Activated CD8-positive, alpha-beta T cell treated with anti-CD3 and anti-CD28 coated beads, Interleukin-2, amount 10 ng/mL, durations not matched to agents 7 days and 5 days (primary cell): ENCODE results near the gene UST. TPM values are rescaled to one million over a fixed set of nuclear protein-coding genes. Genes with fewer than 3 reads are reported as not detected.

Experiments
- ATAC-seq: fragments of 150-1000 bp; cut with Tn5 transposase; one replicate; pipeline ENCODE4 v1.10.0; 2021; ENCODE audit warnings: moderate library complexity
- CTCF ChIA-PET: fragments of 350-600 bp; sonication (Branson Sonifier 250); formaldehyde crosslinking; loops from one replicate; lab custom pipeline; 2021; ENCODE audit warnings: antibody characterized with exemption; lab: Charles Lee
- POLR2A ChIA-PET: fragments of 350-600 bp; sonication (Branson Sonifier 250); formaldehyde crosslinking; loops from one replicate; lab custom pipeline; 2021; ENCODE audit warnings: antibody characterized with exemption; lab: Charles Lee
- DNase-seq: peaks from one replicate; pipeline ENCODE4 v3.0.0-alpha.2; 2020
- H3K27ac Mint-ChIP-seq: one replicate; pipeline ENCODE4 v1.8.0; 2021; ENCODE audit warnings: mild to moderate bottlenecking, mixed read lengths
- H3K27me3 Mint-ChIP-seq: one replicate; pipeline ENCODE4 v1.8.0; 2021; ENCODE audit warnings: low read depth, mixed read lengths
- H3K36me3 Mint-ChIP-seq: one replicate; pipeline ENCODE4 v1.8.0; 2021; ENCODE audit warnings: low read depth, mixed read lengths
- H3K4me1 Mint-ChIP-seq: one replicate; pipeline ENCODE4 v1.8.0; 2021; ENCODE audit warnings: low read depth, mixed read lengths
- H3K4me3 Mint-ChIP-seq: one replicate; pipeline ENCODE4 v1.8.0; 2021; ENCODE audit warnings: mild to moderate bottlenecking, mixed read lengths
- H3K9me3 Mint-ChIP-seq: one replicate; pipeline ENCODE4 v1.8.0; 2022; ENCODE audit warnings: mixed read lengths; ENCODE audit not compliant: insufficient read depth
- total RNA-seq, 2 experiments: library from RNA; stranded (reverse); gene quantifications; one replicate each; pipeline ENCODE4 v1.2.3, GENCODE V29; 2021

The UST gene
- total RNA-seq, 2 experiments from 2014 or later: 0.16 to 0.42 TPM

DNA sequence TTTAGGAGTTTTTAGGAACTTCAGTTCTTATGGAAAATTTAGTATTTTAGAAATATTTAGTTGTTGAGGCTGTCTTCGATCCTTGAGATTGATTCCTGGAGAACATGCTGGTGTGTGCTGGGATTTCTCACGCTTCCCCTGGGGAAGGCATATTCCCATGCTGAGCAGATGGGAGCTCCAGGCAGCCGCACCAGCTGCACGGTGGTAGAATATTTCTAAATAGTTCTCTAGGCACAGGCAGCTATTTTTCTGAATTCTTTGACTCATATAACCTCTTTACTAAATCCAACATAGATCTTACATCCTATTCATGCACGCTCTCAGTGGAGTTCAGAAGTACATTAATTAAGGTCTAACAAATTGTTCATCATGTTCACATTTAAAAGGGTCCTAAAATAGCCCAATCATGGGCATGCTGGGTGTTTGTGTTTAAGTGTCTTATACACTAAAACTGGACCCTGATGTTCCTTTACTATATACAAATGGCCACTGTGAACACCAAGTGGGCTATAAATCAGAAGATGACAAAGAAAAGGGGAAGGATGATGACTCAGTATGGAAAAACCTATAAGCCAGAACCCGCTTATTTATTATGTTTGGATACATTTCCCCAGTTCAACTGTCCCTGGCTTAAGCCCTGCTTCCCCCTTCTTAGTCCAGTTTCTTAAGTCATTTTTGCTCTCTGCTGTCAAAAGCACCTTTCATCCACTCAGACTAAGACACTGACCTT lies 138.5 kb downstream of the UST start:
- no peaks in the 10 kb centered on the region for H3K4me1 Mint-ChIP-seq
- H3K27me3 Mint-ChIP-seq: no peaks in the 10 kb centered on the region
- H3K9me3 Mint-ChIP-seq: no peaks in the 10 kb centered on the region
- H3K36me3 Mint-ChIP-seq: no peaks in the 10 kb centered on the region
- no peak overlapping the region for H3K27ac Mint-ChIP-seq
- ChIA-PET POLR2A (no interaction called here), CTCF (no interaction called here)
- H3K4me3 Mint-ChIP-seq: no peak overlapping the region
- ATAC-seq (no peak), DNase-seq (no peak)

DNA sequence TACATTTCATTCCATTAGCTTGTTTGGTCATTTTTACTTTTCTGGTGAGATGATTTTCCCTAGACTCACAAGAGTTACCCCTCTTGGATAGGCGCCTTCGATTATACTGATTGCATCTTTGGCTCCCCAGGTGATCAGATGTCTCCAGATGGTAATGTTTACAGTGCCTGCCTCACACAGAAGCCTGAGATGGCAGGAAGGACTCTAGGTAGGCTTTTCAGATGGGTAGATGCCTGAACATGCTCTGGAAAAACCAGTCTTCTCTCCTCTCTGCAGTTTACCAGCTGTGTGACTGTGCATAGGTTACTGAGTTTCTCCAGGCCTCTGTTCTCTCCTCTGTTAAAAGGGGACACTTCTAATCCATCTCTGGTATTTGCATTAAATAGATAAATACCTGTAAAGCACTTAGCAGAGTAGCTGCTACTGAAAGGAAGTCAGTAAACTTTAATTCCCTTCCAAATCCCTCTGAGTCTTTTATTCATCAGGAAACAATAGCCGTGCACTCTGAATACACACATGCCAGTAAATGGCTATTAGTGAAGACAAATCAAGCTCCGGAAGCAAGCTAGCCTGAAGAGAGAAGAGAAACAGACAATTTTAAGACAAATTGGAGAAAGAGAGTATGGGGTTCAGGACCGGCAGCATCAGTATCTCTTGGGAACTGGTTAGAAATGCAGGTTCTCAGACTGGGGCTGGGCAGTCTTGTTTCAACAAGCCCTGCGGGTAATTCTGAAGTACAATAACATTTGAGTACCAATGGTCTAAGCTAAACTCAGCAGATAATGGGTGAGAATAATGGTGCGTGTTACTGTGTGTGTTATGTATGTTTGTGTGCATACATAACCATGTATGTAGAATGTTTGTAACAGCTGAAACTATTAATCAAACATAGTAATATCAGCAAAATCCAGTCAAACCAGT lies 139.4 kb downstream of the UST start:
- CTCF ChIA-PET: no interaction called here
- no peak for DNase-seq
- no peak overlapping the region for H3K27ac Mint-ChIP-seq
- H3K4me1 Mint-ChIP-seq: no peaks in the 10 kb centered on the region
- POLR2A ChIA-PET: no interaction called here
- H3K4me3 Mint-ChIP-seq: no peak overlapping the region
- no peaks in the 10 kb centered on the region for H3K36me3 Mint-ChIP-seq
- no peak for ATAC-seq
- no peaks in the 10 kb centered on the region for H3K27me3 Mint-ChIP-seq
- H3K9me3 Mint-ChIP-seq: no peaks in the 10 kb centered on the region

GRCh38 chr6:148887181-148887580 lies 140.4 kb downstream of the UST start:
- POLR2A ChIA-PET: no interaction called here
- Mint-ChIP-seq H3K27me3 (no peaks in the 10 kb centered on the region), H3K9me3 (no peaks in the 10 kb centered on the region), H3K4me1 (no peaks in the 10 kb centered on the region), H3K4me3 (no peak overlapping the region), H3K36me3 (no peaks in the 10 kb centered on the region), H3K27ac (no peak overlapping the region)
- DNase-seq (no peak), ATAC-seq (no peak)
- CTCF ChIA-PET: no interaction called here

- CTCF ChIA-PET: no interaction called here
- Mint-ChIP-seq H3K36me3 (no peaks in the 10 kb centered on the region), H3K4me1 (no peaks in the 10 kb centered on the region), H3K4me3 (no peak overlapping the region), H3K27me3 (no peaks in the 10 kb centered on the region), H3K27ac (no peak overlapping the region), H3K9me3 (no peaks in the 10 kb centered on the region)
- ATAC-seq: no peak
- DNase-seq: no peak
- POLR2A ChIA-PET: no interaction called here
These were observed 142.0 kb downstream of the UST start for GRCh38 chr6:148888856-148889255.

GRCh38 chr6:148890096-148890495 lies 143.3 kb downstream of the UST start:
- CTCF ChIA-PET: no interaction called here
- no peaks in the 10 kb centered on the region for H3K36me3 Mint-ChIP-seq
- H3K27ac Mint-ChIP-seq: no peak overlapping the region

GRCh38 chr6:148890652-148891404 lies 144.0 kb downstream of the UST start:
- POLR2A ChIA-PET: no interaction called here
- Mint-ChIP-seq H3K4me1 (no peaks in the 10 kb centered on the region), H3K36me3 (no peaks in the 10 kb centered on the region), H3K9me3 (no peaks in the 10 kb centered on the region), H3K4me3 (no peak overlapping the region), H3K27ac (no peak overlapping the region), H3K27me3 (no peaks in the 10 kb centered on the region)
- no peak for DNase-seq
- ATAC-seq: no peak
- CTCF ChIA-PET: no interaction called here

More at GRCh38 chr6:148890096-148890495, 143.3 kb downstream of the UST start:
- H3K9me3 Mint-ChIP-seq: no peaks in the 10 kb centered on the region
- ATAC-seq: no peak
- DNase-seq: no peak
- POLR2A ChIA-PET: no interaction called here
- H3K4me3 Mint-ChIP-seq: no peak overlapping the region
- H3K4me1 Mint-ChIP-seq: no peaks in the 10 kb centered on the region
- no peaks in the 10 kb centered on the region for H3K27me3 Mint-ChIP-seq

- Mint-ChIP-seq H3K27ac (no peak overlapping the region), H3K4me3 (no peak overlapping the region), H3K9me3 (no peaks in the 10 kb centered on the region), H3K27me3 (no peaks in the 10 kb centered on the region), H3K36me3 (no peaks in the 10 kb centered on the region), H3K4me1 (no peaks in the 10 kb centered on the region)
- no peak for ATAC-seq
- ChIA-PET CTCF (no interaction called here), POLR2A (no interaction called here)
- no peak for DNase-seq
These were observed 144.6 kb downstream of the UST start for GRCh38 chr6:148891405-148891783.

DNA sequence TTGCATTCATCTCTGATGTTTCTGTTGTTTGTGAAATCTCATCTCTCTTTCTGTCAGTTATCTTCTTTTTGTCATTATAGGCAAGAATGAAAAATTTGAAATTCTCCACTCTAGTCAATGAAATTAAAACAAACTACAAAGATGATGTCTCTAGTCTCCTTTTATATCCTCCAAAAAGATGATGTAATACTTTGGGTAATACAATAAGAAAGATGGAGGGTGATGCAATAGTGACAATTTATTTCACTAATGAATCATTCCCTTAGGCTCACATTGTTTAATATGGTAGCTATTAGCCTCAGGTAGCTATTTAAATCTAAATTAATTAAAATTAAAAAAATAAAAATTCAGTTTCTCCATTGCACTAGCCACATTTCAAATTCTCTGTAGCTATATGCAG lies 145.4 kb downstream of the UST start:
- ChIA-PET POLR2A (no interaction called here), CTCF (interaction anchor here (1.0 kb wide), 1 partner anchor 24 kb away, joined by 3 read pairs; no protein-coding TSS in a partner anchor)
- Mint-ChIP-seq H3K27me3 (no peaks in the 10 kb centered on the region), H3K27ac (no peak overlapping the region), H3K4me1 (no peaks in the 10 kb centered on the region), H3K9me3 (no peaks in the 10 kb centered on the region), H3K4me3 (no peak overlapping the region), H3K36me3 (no peaks in the 10 kb centered on the region)
- ATAC-seq (no peak), DNase-seq (no peak)

- CTCF ChIA-PET: no interaction called here
These were observed 146.2 kb downstream of the UST start for GRCh38 chr6:148893073-148893472.

GRCh38 chr6:148893481-148893880 lies 146.7 kb downstream of the UST start:
- Mint-ChIP-seq H3K27ac (no peak overlapping the region), H3K4me1 (no peaks in the 10 kb centered on the region), H3K27me3 (no peaks in the 10 kb centered on the region), H3K4me3 (no peak overlapping the region), H3K9me3 (no peaks in the 10 kb centered on the region), H3K36me3 (no peaks in the 10 kb centered on the region)
- ChIA-PET CTCF (no interaction called here), POLR2A (no interaction called here)
- ATAC-seq (no peak), DNase-seq (no peak)

More at GRCh38 chr6:148893073-148893472, 146.2 kb downstream of the UST start:
- POLR2A ChIA-PET: no interaction called here
- DNase-seq (no peak), ATAC-seq (no peak)
- H3K27me3 Mint-ChIP-seq: no peaks in the 10 kb centered on the region
- no peaks in the 10 kb centered on the region for H3K36me3 Mint-ChIP-seq
- no peak overlapping the region for H3K4me3 Mint-ChIP-seq
- no peaks in the 10 kb centered on the region for H3K9me3 Mint-ChIP-seq
- no peak overlapping the region for H3K27ac Mint-ChIP-seq
- no peaks in the 10 kb centered on the region for H3K4me1 Mint-ChIP-seq

DNA sequence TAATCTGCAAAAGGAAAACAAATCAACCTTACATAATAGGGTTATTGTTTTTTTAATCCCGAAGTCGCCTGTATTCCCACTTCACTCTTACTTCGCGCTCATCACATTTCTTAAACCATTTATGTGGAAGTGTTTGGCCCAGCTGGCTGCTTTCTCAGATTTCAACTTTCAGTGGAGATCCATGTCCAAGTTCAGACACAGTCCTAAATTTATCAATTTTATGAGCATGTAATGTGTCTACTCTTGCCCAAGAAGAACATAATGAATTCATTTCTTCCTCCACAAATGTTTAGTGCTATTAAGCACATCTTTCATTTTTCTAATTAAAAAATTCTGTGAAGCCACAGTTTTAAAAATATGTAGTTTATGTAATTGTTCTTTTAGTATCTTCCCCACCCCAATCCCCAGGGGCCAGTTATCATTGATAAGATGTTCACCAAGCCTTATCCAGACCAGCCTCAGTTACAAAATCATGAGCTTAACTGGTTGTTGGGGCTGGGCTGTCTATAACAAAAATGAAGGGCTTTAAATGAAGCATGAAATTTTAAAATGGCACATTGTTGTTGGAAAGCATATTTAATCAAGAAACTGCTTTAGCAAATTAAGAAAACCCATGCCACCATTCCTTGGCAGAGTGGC lies 151.7 kb downstream of the UST start:
- Mint-ChIP-seq H3K4me3 (no peak overlapping the region), H3K4me1 (no peaks in the 10 kb centered on the region), H3K27me3 (no peaks in the 10 kb centered on the region), H3K27ac (no peak overlapping the region), H3K36me3 (no peaks in the 10 kb centered on the region), H3K9me3 (no peaks in the 10 kb centered on the region)
- ATAC-seq (no peak), DNase-seq (no peak)
- POLR2A ChIA-PET: no interaction called here
- CTCF ChIA-PET: no interaction called here
